Nephron progenitor cell (in vitro differentiated cells): ENCODE measurements around the gene CACNA1S.

ENCODE experiments used
- DNase-seq: peaks from one replicate; pipeline ENCODE4 v3.0.0; 2021
- H3K27ac Mint-ChIP-seq: 2 replicates; pipeline ENCODE4 v1.8.0; 2021; ENCODE audit warnings: mild to moderate bottlenecking, moderate library complexity, mixed read lengths
- H3K27me3 Mint-ChIP-seq: 2 replicates; pipeline ENCODE4 v1.8.0; 2021; ENCODE audit warnings: mild to moderate bottlenecking, low read depth, mixed read lengths; ENCODE audit not compliant: poor library complexity
- H3K36me3 Mint-ChIP-seq: 2 replicates; pipeline ENCODE4 v1.8.0; 2021; ENCODE audit warnings: low read depth, mixed read lengths
- H3K4me1 Mint-ChIP-seq: 2 replicates; pipeline ENCODE4 v1.8.0; 2021; ENCODE audit warnings: mixed read lengths
- H3K4me3 Mint-ChIP-seq: 2 replicates; pipeline ENCODE4 v1.8.0; 2021; ENCODE audit warnings: mild to moderate bottlenecking, moderate library complexity, mixed read lengths
- H3K9me3 Mint-ChIP-seq: 2 replicates; pipeline ENCODE4 v1.8.0; 2021; ENCODE audit warnings: mild to moderate bottlenecking, moderate library complexity, mixed read lengths
- TF ChIP-seq, protein P1 (sequence below): fragments of 200-600 bp; sonication (generic); IDR thresholded peaks from 2 replicates; pipeline ENCODE4 v1.5.0; 2021; ENCODE audit warnings: antibody characterized with exemption

CACNA1S gene

GRCh38 chr1:201032408-201032807 lies 79.8 kb downstream of the CACNA1S start:
- no peaks in the 10 kb centered on the region for H3K9me3 Mint-ChIP-seq
- DNase-seq = no peak
- TF ChIP-seq, protein P1, sequence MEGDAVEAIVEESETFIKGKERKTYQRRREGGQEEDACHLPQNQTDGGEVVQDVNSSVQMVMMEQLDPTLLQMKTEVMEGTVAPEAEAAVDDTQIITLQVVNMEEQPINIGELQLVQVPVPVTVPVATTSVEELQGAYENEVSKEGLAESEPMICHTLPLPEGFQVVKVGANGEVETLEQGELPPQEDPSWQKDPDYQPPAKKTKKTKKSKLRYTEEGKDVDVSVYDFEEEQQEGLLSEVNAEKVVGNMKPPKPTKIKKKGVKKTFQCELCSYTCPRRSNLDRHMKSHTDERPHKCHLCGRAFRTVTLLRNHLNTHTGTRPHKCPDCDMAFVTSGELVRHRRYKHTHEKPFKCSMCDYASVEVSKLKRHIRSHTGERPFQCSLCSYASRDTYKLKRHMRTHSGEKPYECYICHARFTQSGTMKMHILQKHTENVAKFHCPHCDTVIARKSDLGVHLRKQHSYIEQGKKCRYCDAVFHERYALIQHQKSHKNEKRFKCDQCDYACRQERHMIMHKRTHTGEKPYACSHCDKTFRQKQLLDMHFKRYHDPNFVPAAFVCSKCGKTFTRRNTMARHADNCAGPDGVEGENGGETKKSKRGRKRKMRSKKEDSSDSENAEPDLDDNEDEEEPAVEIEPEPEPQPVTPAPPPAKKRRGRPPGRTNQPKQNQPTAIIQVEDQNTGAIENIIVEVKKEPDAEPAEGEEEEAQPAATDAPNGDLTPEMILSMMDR = no peak
- no peak overlapping the region for H3K4me3 Mint-ChIP-seq
- peaks cover 16% of the 10 kb centered on the region for H3K27me3 Mint-ChIP-seq
- H3K4me1 Mint-ChIP-seq = peaks cover 9% of the 10 kb centered on the region
- no peak overlapping the region for H3K27ac Mint-ChIP-seq
- no peaks in the 10 kb centered on the region for H3K36me3 Mint-ChIP-seq

- no peak for DNase-seq
- Mint-ChIP-seq H3K27me3 (peaks cover 11% of the 10 kb centered on the region), H3K4me3 (no peak overlapping the region), H3K27ac (no peak overlapping the region), H3K4me1 (peaks cover 42% of the 10 kb centered on the region), H3K36me3 (no peaks in the 10 kb centered on the region), H3K9me3 (no peaks in the 10 kb centered on the region)
- TF ChIP-seq, protein P1 = no peak
Observed at GRCh38 chr1:201028461-201028889, 83.8 kb downstream of the CACNA1S start.

- H3K27me3 Mint-ChIP-seq = peaks cover 17% of the 10 kb centered on the region
- no peak overlapping the region for H3K27ac Mint-ChIP-seq
- H3K4me1 Mint-ChIP-seq = peaks cover 53% of the 10 kb centered on the region
- no peaks in the 10 kb centered on the region for H3K9me3 Mint-ChIP-seq
- TF ChIP-seq, protein P1 = no peak
- peak overlapping the region; percentile 22 for H3K4me3 Mint-ChIP-seq
- DNase-seq = no peak
- no peaks in the 10 kb centered on the region for H3K36me3 Mint-ChIP-seq
Observed at GRCh38 chr1:201026836-201027235, 85.4 kb downstream of the CACNA1S start.

GRCh38 chr1:201026234-201026633 lies 86.0 kb downstream of the CACNA1S start:
- peaks cover 17% of the 10 kb centered on the region for H3K27me3 Mint-ChIP-seq
- TF ChIP-seq, protein P1 = no peak
- no peak overlapping the region for H3K27ac Mint-ChIP-seq
- no peak for DNase-seq
- H3K4me1 Mint-ChIP-seq = peaks cover 59% of the 10 kb centered on the region
- no peaks in the 10 kb centered on the region for H3K9me3 Mint-ChIP-seq
- H3K36me3 Mint-ChIP-seq = no peaks in the 10 kb centered on the region
- peak overlapping the region; percentile 8 for H3K4me3 Mint-ChIP-seq

DNA sequence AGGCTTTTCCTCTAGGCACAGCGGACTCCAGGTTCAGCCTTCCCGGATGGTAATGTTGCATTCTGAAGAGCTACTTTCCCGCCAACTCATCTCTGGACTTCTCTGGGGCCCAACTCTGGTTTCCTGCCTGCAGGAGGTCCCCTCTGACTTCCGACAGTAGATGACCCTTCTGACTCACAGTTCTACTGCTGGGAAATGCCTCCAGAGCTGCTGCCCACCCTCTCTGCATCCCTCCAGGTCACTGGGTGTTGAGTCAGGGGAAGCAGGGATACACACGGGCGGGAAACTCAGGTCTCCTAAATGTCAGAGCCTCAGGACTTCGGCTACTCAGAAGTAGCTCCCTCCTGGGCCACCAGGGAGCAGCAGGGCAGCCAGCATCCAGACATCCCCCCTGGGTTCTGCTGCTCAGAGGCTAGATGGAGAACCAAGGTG lies 86.6 kb downstream of the CACNA1S start:
- TF ChIP-seq, protein P1 = peak; percentile 31
- Mint-ChIP-seq H3K9me3 (no peaks in the 10 kb centered on the region), H3K27me3 (peaks cover 16% of the 10 kb centered on the region), H3K4me1 (peaks cover 65% of the 10 kb centered on the region), H3K36me3 (no peaks in the 10 kb centered on the region), H3K4me3 (peak overlapping the region; percentile 25), H3K27ac (no peak overlapping the region)
- peak; percentile 31 for DNase-seq

DNA sequence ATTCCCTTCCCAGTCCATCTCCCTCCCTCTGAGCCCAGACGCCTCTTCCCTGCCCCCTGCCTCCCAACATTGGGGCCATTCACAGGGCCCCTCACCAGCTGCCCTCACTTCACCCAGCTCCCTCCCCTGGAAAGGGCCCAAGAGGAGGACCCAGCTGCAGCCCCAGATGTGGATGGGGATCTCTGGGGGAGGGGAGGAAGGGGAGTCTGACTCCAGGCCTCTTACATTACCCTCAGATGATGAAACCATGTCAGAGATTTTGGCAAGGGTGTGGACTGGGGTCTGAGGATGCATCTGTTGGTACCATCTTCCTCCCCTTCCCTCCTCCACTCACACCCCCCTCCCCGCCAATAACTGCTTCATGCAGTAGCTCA lies 87.6 kb downstream of the CACNA1S start:
- Mint-ChIP-seq H3K27ac (no peak overlapping the region), H3K4me3 (peak overlapping the region; percentile 52)

More for the DNA sequence above, 87.6 kb downstream of the CACNA1S start:
- Mint-ChIP-seq H3K27me3 (peaks cover 16% of the 10 kb centered on the region), H3K9me3 (no peaks in the 10 kb centered on the region), H3K4me1 (peaks cover 75% of the 10 kb centered on the region), H3K36me3 (no peaks in the 10 kb centered on the region)
- TF ChIP-seq, protein P1 = no peak
- DNase-seq = no peak
